Choroid plexus epithelial cell (primary cell): ENCODE measurements around the gene RHOH.

ENCODE experiments used
- DNase-seq: peaks from one replicate; pipeline ENCODE4 v3.0.0-alpha.2; 2010; ENCODE audit warnings: low read depth
- H3K4me3 ChIP-seq: 2 replicates; pipeline ENCODE4 v1.5.1; 2011; ENCODE audit warnings: low read depth, mild to moderate bottlenecking, control low read depth, low read length, moderate library complexity
- TF ChIP-seq, protein P1 (sequence below): conservative IDR thresholded peaks from 2 replicates; pipeline ENCODE4 v1.5.1; 2011; ENCODE audit warnings: low read depth, mild to moderate bottlenecking, control low read depth, inconsistent platforms, low read length, moderate library complexity

Gene RHOH

DNA sequence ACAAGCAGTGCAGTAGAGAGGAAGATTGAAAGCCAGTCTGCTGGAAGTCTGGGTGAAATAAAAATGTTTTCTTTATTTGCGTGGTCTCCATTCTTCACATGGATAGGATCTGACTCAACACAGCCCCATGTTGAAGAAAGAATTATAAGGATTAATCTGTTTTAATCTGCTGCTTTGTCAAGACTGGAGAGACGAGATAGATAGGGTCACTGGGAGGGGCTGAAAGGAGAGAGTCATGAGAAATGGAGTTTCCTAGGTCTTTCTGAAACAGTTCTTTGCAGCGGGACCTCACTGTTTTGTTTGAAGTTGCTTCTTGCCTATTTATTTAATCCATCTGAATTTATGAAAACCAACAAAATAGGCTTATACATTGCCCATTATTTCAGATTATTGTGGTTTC is 32.4 kb upstream of the RHOH start:
- no peak for DNase-seq
- TF ChIP-seq, protein P1, sequence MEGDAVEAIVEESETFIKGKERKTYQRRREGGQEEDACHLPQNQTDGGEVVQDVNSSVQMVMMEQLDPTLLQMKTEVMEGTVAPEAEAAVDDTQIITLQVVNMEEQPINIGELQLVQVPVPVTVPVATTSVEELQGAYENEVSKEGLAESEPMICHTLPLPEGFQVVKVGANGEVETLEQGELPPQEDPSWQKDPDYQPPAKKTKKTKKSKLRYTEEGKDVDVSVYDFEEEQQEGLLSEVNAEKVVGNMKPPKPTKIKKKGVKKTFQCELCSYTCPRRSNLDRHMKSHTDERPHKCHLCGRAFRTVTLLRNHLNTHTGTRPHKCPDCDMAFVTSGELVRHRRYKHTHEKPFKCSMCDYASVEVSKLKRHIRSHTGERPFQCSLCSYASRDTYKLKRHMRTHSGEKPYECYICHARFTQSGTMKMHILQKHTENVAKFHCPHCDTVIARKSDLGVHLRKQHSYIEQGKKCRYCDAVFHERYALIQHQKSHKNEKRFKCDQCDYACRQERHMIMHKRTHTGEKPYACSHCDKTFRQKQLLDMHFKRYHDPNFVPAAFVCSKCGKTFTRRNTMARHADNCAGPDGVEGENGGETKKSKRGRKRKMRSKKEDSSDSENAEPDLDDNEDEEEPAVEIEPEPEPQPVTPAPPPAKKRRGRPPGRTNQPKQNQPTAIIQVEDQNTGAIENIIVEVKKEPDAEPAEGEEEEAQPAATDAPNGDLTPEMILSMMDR, result no peak
- H3K4me3 ChIP-seq, result no peak overlapping the region

DNA sequence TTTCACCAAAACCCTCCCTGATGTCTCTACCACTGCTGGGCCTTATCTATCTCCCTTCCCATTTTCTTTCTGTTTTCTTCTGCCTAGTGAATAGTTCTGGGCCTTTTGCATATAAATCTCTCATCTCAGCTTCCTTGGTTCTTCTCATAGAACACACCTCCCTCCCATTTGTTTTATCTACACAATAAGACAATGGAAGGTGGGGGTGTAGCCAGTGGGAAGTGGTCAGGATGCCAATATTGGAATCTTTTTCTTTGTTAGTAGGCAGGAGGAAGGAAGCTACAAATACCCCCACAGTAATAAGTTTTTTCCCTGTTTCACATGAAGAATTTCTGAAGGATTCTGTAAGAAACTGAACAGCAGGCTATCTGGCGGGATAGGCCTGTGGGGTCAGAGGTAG is 30.9 kb upstream of the RHOH start:
- no peak overlapping the region for H3K4me3 ChIP-seq
- DNase-seq, result no peak
- TF ChIP-seq, protein P1, result no peak

DNA sequence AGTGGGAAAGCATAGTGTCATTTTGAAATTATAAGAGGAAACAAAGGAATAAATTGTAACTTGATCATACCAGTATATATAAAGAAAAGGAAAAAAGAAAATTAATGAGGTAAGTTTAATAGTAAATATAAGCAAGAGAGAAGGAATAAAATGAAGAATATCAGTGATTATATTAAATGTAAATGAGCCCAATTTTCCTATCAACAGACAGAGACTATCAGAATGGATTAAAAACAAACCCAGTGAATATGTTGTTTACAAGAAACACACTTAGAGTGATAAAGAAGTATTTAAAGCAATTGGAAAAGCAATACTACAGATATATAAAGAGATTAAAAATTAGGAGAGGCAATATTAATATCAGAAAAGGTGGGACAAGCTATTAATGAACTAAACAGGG is 28.8 kb upstream of the RHOH start:
- no peak overlapping the region for H3K4me3 ChIP-seq
- TF ChIP-seq, protein P1, result no peak
- DNase-seq, result no peak

DNA sequence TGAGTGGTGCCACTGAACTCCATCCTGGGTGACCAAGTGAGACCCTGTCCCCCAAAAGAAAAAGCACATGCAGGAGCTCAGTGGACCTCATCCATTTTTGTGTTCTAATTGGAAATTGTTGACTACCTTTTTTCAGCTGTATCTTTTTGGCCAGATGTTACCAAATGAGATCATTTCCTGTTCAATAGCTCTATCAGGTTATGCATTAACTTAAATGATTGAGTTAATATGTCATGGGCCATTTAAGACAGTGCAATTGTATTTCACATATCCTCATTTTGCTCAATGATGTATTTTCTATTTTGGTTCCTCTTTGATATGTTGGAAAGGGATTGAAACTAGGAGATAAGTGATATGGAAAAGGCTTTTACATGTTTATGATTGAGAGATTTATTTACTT is 26.2 kb upstream of the RHOH start:
- no peak for DNase-seq
- no peak overlapping the region for H3K4me3 ChIP-seq
- TF ChIP-seq, protein P1, result no peak

DNA sequence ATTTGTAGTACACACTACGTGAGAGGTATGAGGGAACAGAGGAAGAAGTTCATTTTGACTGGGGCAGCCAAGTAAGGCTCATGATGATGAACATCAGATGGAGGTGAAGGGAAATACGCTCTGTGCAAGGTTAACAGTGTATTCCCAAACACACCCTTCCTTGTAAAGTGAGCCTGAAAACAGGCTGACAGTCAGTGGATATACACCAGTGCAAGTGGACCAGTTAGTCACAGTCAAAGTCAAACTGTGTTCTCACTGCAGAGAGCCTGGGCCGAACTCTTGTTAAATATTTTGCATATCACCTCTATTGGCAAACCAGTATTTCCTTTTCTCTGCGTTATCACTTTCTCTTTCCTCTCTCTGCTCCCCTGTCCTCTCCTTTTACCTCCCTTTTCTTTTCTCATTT is 23.4 kb upstream of the RHOH start:
- TF ChIP-seq, protein P1, result no peak
- DNase-seq, result no peak
- H3K4me3 ChIP-seq, result no peak overlapping the region

DNA sequence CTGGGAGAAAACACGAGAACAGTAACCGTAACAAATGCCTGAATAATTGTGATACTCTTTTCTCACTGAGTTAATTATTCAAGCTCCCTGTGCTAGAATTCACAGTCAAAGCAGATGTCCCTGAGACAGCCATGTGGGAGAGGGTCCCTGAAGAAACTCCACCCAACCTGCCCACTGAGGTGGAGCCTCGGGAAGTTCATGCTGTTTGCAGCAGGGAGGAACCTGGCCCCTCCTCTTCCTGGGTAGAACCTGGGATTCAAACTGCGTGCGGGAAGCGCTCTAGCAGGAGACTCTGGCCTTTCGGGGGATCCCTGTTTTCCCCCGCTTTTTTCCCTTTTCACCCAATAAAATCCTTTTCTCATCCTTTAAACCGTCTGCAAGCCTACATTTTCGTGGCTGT is 20.2 kb upstream of the RHOH start:
- no peak for DNase-seq
- H3K4me3 ChIP-seq, result peak overlapping the region; percentile 49
- TF ChIP-seq, protein P1, result no peak

DNA sequence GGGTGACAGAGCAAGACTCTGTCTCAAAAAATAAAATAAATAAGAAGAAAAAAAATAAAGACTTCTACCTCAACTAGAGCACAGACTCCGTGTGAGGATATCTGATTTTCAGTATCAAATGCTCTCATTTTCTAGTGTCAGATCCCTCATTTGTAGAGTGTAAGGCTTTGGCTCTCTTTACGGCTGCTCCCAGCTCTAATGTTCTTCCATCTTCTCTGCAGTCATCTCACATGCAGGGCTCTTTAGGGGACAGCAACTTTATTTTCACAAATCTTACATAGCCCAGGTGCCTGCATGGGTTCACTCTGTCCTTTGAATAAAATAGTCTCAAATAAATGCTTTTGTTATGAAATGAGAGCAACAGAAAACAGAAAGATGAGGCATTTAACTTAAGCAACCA is 19.2 kb upstream of the RHOH start:
- no peak overlapping the region for H3K4me3 ChIP-seq
- TF ChIP-seq, protein P1, result no peak
- no peak for DNase-seq
